Liver (tissue), 9 donors: ENCODE data around the gene MSH3. TPM values are rescaled to one million over a fixed set of nuclear protein-coding genes. Genes with fewer than 3 reads are reported as not detected.

Experiments
- DNase-seq: peaks from one replicate; pipeline ENCODE4 v3.0.0-alpha.2; 2017; ENCODE audit warnings: low spot score
- H3K27ac ChIP-seq, 2 donors: one replicate each; pipeline ENCODE4 v1.7.0; 2013; ENCODE audit warnings: inconsistent platforms in 2 of 2, low read length in 2 of 2, control low read depth in 1 of 2, low read depth in 1 of 2, mild to moderate bottlenecking in 1 of 2
- H3K27me3 ChIP-seq, 4 donors: one replicate each; pipeline versions ENCODE4 v1.6.1 to v1.7.0; 2013; ENCODE audit warnings: low read length in 3 of 4, inconsistent platforms in 1 of 4, mild to moderate bottlenecking in 1 of 4, moderate library complexity in 1 of 4; ENCODE audit not compliant: control insufficient read depth in 4 of 4, insufficient read depth in 4 of 4
- H3K36me3 ChIP-seq, 4 donors: one replicate each; pipeline versions ENCODE4 v1.6.1 to v1.7.0; 2013; ENCODE audit warnings: low read length in 3 of 4, mild to moderate bottlenecking in 3 of 4, low read depth in 1 of 4, moderate library complexity in 1 of 4; ENCODE audit not compliant: control insufficient read depth in 4 of 4, insufficient read depth in 3 of 4
- H3K4me1 ChIP-seq, 4 donors: one replicate each; pipeline versions ENCODE4 v1.6.1 to v1.7.0; 2013; ENCODE audit warnings: low read length in 3 of 4, mild to moderate bottlenecking in 3 of 4, moderate library complexity in 1 of 4; ENCODE audit not compliant: control insufficient read depth in 4 of 4, insufficient read depth in 4 of 4
- H3K4me3 ChIP-seq, 3 donors: one replicate each; pipeline versions ENCODE4 v1.6.1 to v1.7.0; 2013; ENCODE audit warnings: low read length in 3 of 3, control low read depth in 1 of 3, low read depth in 1 of 3, mild to moderate bottlenecking in 1 of 3
- H3K9ac ChIP-seq, 2 donors: one replicate each; pipeline ENCODE4 v1.7.0; 2013; ENCODE audit warnings: low read length in 2 of 2, mild to moderate bottlenecking in 2 of 2, moderate library complexity in 2 of 2, control low read depth in 1 of 2, low read depth in 1 of 2
- H3K9me3 ChIP-seq, 4 donors: one replicate each; pipeline versions ENCODE4 v1.6.1 to v1.7.0; 2013; ENCODE audit warnings: low read length in 3 of 4; ENCODE audit not compliant: control insufficient read depth in 4 of 4
- EGR1 ChIP-seq, 2 donors: IDR thresholded peaks; 2 replicates each; pipeline ENCODE4 v1.6.1; 2016 to 2018; ENCODE audit warnings: antibody characterized with exemption in 2 of 2, low read depth in 2 of 2
- FOXA1 ChIP-seq: IDR thresholded peaks from 2 replicates; pipeline ENCODE4 v1.6.1; 2016; ENCODE audit warnings: antibody characterized with exemption
- FOXA2 ChIP-seq: IDR thresholded peaks from 2 replicates; pipeline ENCODE4 v1.6.1; 2016; ENCODE audit warnings: antibody characterized with exemption
- HNF4G ChIP-seq: IDR thresholded peaks from 2 replicates; pipeline ENCODE4 v1.6.1; 2016; ENCODE audit warnings: antibody characterized with exemption
- JUND ChIP-seq, 2 donors: IDR thresholded peaks; 2 replicates each; pipeline ENCODE4 v1.6.1; 2016; ENCODE audit warnings: antibody characterized with exemption in 2 of 2
- NR2F2 ChIP-seq: IDR thresholded peaks from 2 replicates; pipeline ENCODE4 v1.6.1; 2016; ENCODE audit warnings: antibody characterized with exemption
- REST ChIP-seq: IDR thresholded peaks from 2 replicates; pipeline ENCODE4 v1.6.1; 2016; ENCODE audit warnings: antibody characterized with exemption, mild to moderate bottlenecking
- SP1 ChIP-seq: IDR thresholded peaks from 2 replicates; pipeline ENCODE4 v1.6.1; 2018; ENCODE audit warnings: antibody characterized with exemption, mild to moderate bottlenecking
- ZBTB33 ChIP-seq: IDR thresholded peaks from 2 replicates; pipeline ENCODE4 v1.6.1; 2016; ENCODE audit warnings: antibody characterized with exemption
- WGBS: extraction: QIAGEN DNeasy Blood & Tissue Kit; methylation state at CpG from one replicate; pipeline ENCODE4 v1.1.7; 2013; 5-methylcytosine and 5-hydroxymethylcytosine counted together
- polyA plus RNA-seq, 2 donors: library from polyadenylated mRNA; stranded (reverse) in 1 of 2; unstranded in 1 of 2; fragments of 200-250 nt in 1 of 2; fragments of >200 nt in 1 of 2; fragmentation: Nextera tagmentation in 1 of 2; extraction: Ambion mirVana in 1 of 2; gene quantifications; one replicate each; pipeline versions ENCODE4 v1.2.1 to v1.2.3, GENCODE V29; 2013 to 2015
- total RNA-seq, 2 donors: library from RNA; depleted of rRNA; stranded (reverse); fragments of >200 nt; gene quantifications; one replicate each; pipeline ENCODE4 v1.2.3, GENCODE V29; 2014
- TF ChIP-seq, protein P1 (sequence below): IDR thresholded peaks from 2 replicates; pipeline ENCODE4 v1.6.1; 2016; ENCODE audit warnings: antibody characterized with exemption
- TF ChIP-seq, protein P2 (sequence below): fragments of 150-350 bp; IDR thresholded peaks from 2 replicates; pipeline ENCODE4 v1.5.1; 2017; ENCODE audit warnings: improper control_type of control experiment, low read depth, low read length; ENCODE audit not compliant: missing input control
- donor health status: healthy.
- donor health status: healthy.
- donor health status: healthy.
- donor health status: healthy.
- donor health status: healthy.

The MSH3 gene
- total and polyA plus RNA-seq, 4 donors: 3.0 to 19.1 (median 7.9) TPM

- H3K4me1 ChIP-seq: peaks cover 0 to 17% (median 11%) of the 10 kb centered on the region in 4 donors
- TF ChIP-seq NR2F2 (no peak), JUND (IDR thresholded peaks at IDR 0.05) (no peak), REST (no peak)
- no peak overlapping the region for H3K9ac ChIP-seq
- H3K9me3 ChIP-seq: no peaks in the 10 kb centered on the region
- 97% methylated on average over 1 of the region's 1 CpG for WGBS
- DNase-seq: no peak
- no peak overlapping the region for H3K4me3 ChIP-seq
- H3K27ac ChIP-seq: no peak overlapping the region
- no peaks in the 10 kb centered on the region for H3K27me3 ChIP-seq
- no peaks in the 10 kb centered on the region for H3K36me3 ChIP-seq
Measured at GRCh38 chr5:80608731-80609130, 45.7 kb upstream of the MSH3 start.

DNA sequence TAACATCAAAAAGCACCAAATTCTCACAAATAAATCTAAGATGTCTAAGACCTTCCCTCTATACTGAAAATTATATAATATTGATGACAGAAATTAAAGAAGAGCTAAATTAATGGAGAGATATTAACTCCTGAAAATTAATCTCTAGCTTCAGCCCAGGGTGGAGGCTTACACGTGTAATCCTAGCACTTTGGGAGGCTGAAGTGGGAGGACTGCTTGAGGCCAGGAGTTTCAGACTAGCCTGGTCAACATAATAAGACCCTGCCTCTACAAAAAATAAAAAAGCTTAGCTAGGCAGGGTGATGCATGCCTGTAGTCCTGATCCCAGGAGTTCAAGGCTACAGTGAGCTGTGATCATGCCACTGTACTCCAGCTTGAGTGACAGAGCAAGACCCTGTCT, 44.8 kb upstream of the MSH3 start:
- no peak overlapping the region for H3K27ac ChIP-seq
- TF ChIP-seq FOXA2 (no peak), HNF4G (no peak), FOXA1 (no peak)
- TF ChIP-seq, protein P1, sequence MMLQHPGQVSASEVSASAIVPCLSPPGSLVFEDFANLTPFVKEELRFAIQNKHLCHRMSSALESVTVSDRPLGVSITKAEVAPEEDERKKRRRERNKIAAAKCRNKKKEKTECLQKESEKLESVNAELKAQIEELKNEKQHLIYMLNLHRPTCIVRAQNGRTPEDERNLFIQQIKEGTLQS: no peak
- H3K4me1 ChIP-seq: peaks cover 0 to 17% (median 11%) of the 10 kb centered on the region in 4 donors
- no peaks in the 10 kb centered on the region for H3K27me3 ChIP-seq
- H3K9ac ChIP-seq: no peak overlapping the region
- no peaks in the 10 kb centered on the region for H3K9me3 ChIP-seq
- H3K4me3 ChIP-seq: no peak overlapping the region
- no peaks in the 10 kb centered on the region for H3K36me3 ChIP-seq
- WGBS: 86% methylated on average over 1 of the region's 1 CpG
- DNase-seq: no peak

- 87% methylated on average over 17 of the region's 17 CpGs for WGBS
- Histone ChIP-seq H3K4me1 (no peaks in the 10 kb centered on the region), H3K27ac (no peak overlapping the region), H3K9me3 (no peaks in the 10 kb centered on the region), H3K27me3 (no peaks in the 10 kb centered on the region), H3K4me3 (no peak overlapping the region), H3K36me3 (no peaks in the 10 kb centered on the region), H3K9ac (no peak overlapping the region)
- DNase-seq: no peak
- TF ChIP-seq REST (no peak), EGR1 (IDR thresholded peaks at IDR 0.05; ENCODE audit: low read depth in 2 of 2) (no peak), SP1 (no peak), ZBTB33 (no peak)
- TF ChIP-seq, protein P1: no peak
- TF ChIP-seq, protein P2, sequence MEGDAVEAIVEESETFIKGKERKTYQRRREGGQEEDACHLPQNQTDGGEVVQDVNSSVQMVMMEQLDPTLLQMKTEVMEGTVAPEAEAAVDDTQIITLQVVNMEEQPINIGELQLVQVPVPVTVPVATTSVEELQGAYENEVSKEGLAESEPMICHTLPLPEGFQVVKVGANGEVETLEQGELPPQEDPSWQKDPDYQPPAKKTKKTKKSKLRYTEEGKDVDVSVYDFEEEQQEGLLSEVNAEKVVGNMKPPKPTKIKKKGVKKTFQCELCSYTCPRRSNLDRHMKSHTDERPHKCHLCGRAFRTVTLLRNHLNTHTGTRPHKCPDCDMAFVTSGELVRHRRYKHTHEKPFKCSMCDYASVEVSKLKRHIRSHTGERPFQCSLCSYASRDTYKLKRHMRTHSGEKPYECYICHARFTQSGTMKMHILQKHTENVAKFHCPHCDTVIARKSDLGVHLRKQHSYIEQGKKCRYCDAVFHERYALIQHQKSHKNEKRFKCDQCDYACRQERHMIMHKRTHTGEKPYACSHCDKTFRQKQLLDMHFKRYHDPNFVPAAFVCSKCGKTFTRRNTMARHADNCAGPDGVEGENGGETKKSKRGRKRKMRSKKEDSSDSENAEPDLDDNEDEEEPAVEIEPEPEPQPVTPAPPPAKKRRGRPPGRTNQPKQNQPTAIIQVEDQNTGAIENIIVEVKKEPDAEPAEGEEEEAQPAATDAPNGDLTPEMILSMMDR: no peak
Measured at GRCh38 chr5:80615266-80615914, 39.1 kb upstream of the MSH3 start.
